OCI-LY1 (cell line): ENCODE measurements around the gene PACC1.
"Not testable (repeated sequence)": the region's sequence is repeated elsewhere in the genome, so short reads cannot be mapped to it uniquely, and the experiment has no call there.

Experiments
- H2AFZ ChIP-seq: fragments of 200-600 bp; sonication (generic), shearing (Covaris generic); 2 replicates; pipeline ENCODE4 v1.6.0; 2014; ENCODE audit warnings: antibody characterized with exemption, mild to moderate bottlenecking, low read length
- H3F3A ChIP-seq: fragments of 200-600 bp; sonication (generic), shearing (Covaris generic); 2 replicates; pipeline ENCODE4 v1.6.0; 2014; ENCODE audit warnings: mild to moderate bottlenecking, antibody characterized with exemption, low read length, moderate library complexity; ENCODE audit not compliant: insufficient read depth
- H3K27ac ChIP-seq: fragments of 200-600 bp; sonication (generic); 2 replicates; pipeline ENCODE4 v1.5.1; 2014; ENCODE audit warnings: low read length, mixed run types, mild to moderate bottlenecking, low read depth; ENCODE audit not compliant: poor library complexity, severe bottlenecking
- H3K27me3 ChIP-seq: fragments of 200-600 bp; sonication (generic); 2 replicates; pipeline ENCODE4 v1.6.0; 2014; ENCODE audit warnings: antibody characterized with exemption, mild to moderate bottlenecking, low read length, moderate library complexity; ENCODE audit not compliant: insufficient read depth
- H3K36me3 ChIP-seq: fragments of 200-600 bp; sonication (generic); 2 replicates; pipeline ENCODE4 v1.6.1; 2014; ENCODE audit warnings: mild to moderate bottlenecking, antibody characterized with exemption, low read length, moderate library complexity, mixed read lengths; ENCODE audit not compliant: insufficient read depth
- H3K4me1 ChIP-seq: fragments of 200-600 bp; sonication (generic); 2 replicates; pipeline ENCODE4 v1.5.1; 2014; ENCODE audit warnings: mild to moderate bottlenecking, low read length, moderate library complexity; ENCODE audit not compliant: insufficient read depth, severe bottlenecking
- H3K4me2 ChIP-seq: fragments of 200-600 bp; sonication (generic), shearing (Covaris generic); 2 replicates; pipeline ENCODE4 v1.6.1; 2014; ENCODE audit warnings: low read length
- H3K4me3 ChIP-seq: fragments of 200-600 bp; sonication (generic); 2 replicates; pipeline ENCODE4 v1.5.1; 2014; ENCODE audit warnings: low read length, low read depth, mild to moderate bottlenecking, mixed read lengths; ENCODE audit not compliant: poor library complexity, severe bottlenecking
- H3K79me2 ChIP-seq: fragments of 200-600 bp; shearing (Covaris generic); 2 replicates; pipeline ENCODE4 v1.6.1; 2016; ENCODE audit warnings: mixed run types, low read length, mixed read lengths; ENCODE audit not compliant: insufficient read depth
- H3K9ac ChIP-seq: fragments of 200-600 bp; sonication (generic), shearing (Covaris generic); 2 replicates; pipeline ENCODE4 v1.6.1; 2014; ENCODE audit warnings: mild to moderate bottlenecking, low read length, mixed read lengths
- H3K9me2 ChIP-seq: fragments of 200-600 bp; sonication (generic), shearing (Covaris generic); 2 replicates; pipeline ENCODE4 v1.6.1; 2014; ENCODE audit warnings: low read depth, mild to moderate bottlenecking, low read length, mixed read lengths
- H3K9me3 ChIP-seq: fragments of 200-600 bp; shearing (Covaris generic); 2 replicates; pipeline ENCODE4 v1.6.1; 2014; ENCODE audit warnings: low read length, mixed read lengths
- H4K20me1 ChIP-seq: fragments of 200-600 bp; sonication (generic), shearing (Covaris generic); 2 replicates; pipeline ENCODE4 v1.6.0; 2016; ENCODE audit warnings: mild to moderate bottlenecking, low read length; ENCODE audit not compliant: insufficient read depth
- EZH2 ChIP-seq: fragments of 200-600 bp; sonication (generic), shearing (Covaris generic); IDR thresholded peaks from 2 replicates; pipeline ENCODE4 v1.8.0; 2017; ENCODE audit warnings: borderline replicate concordance, mixed run types, mild to moderate bottlenecking, antibody characterized with exemption, low read length, moderate library complexity, mixed read lengths
- TF ChIP-seq, protein P1 (sequence below): fragments of 200-600 bp; sonication (generic), shearing (Covaris generic); IDR thresholded peaks from 2 replicates; pipeline ENCODE4 v1.5.1; 2017; ENCODE audit warnings: mild to moderate bottlenecking, antibody characterized with exemption, low read length, moderate library complexity, mixed read lengths

The PACC1 gene

GRCh38 chr1:212323066-212323465, 91.6 kb downstream of the PACC1 start:
- Histone ChIP-seq H3K9me3 (no peaks in the 10 kb centered on the region), H3K9me2 (no peaks in the 10 kb centered on the region), H3K4me2 (no peak overlapping the region), H3K9ac (no peak overlapping the region), H3F3A (no peaks in the 10 kb centered on the region), H4K20me1 (no peaks in the 10 kb centered on the region), H3K4me3 (no peak overlapping the region), H3K4me1 (no peaks in the 10 kb centered on the region), H2AFZ (no peak overlapping the region), H3K79me2 (peaks cover 22% of the 10 kb centered on the region), H3K36me3 (peaks cover 5% of the 10 kb centered on the region), H3K27me3 (no peaks in the 10 kb centered on the region), H3K27ac (no peak overlapping the region)
- TF ChIP-seq EZH2 = no peak
- TF ChIP-seq, protein P1, sequence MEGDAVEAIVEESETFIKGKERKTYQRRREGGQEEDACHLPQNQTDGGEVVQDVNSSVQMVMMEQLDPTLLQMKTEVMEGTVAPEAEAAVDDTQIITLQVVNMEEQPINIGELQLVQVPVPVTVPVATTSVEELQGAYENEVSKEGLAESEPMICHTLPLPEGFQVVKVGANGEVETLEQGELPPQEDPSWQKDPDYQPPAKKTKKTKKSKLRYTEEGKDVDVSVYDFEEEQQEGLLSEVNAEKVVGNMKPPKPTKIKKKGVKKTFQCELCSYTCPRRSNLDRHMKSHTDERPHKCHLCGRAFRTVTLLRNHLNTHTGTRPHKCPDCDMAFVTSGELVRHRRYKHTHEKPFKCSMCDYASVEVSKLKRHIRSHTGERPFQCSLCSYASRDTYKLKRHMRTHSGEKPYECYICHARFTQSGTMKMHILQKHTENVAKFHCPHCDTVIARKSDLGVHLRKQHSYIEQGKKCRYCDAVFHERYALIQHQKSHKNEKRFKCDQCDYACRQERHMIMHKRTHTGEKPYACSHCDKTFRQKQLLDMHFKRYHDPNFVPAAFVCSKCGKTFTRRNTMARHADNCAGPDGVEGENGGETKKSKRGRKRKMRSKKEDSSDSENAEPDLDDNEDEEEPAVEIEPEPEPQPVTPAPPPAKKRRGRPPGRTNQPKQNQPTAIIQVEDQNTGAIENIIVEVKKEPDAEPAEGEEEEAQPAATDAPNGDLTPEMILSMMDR = no peak

DNA sequence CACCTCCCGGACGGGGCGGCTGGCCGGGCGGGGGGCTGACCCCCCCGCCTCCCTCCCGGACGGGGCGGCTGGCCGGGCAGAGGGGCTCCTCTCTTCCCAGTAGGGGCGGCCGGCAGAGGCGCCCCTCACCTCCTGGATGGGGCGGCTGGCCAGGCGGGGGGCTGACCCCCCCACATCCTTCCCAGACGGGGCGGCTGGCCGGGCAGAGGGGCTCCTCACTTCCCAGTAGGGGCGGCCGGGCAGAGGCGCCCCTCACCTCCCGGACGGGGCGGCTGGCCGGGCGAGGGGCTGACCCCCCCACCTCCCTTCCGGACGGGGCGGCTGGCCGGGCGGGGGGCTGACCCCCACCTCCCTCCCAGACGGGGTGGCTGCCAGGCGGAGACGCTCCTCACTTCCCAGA, 93.7 kb downstream of the PACC1 start:
- H4K20me1 ChIP-seq, H3K27me3 ChIP-seq, H3K9me3 ChIP-seq: not testable (repeated sequence)

GRCh38 chr1:212317916-212318315, 96.8 kb downstream of the PACC1 start:
- H4K20me1 ChIP-seq = no peaks in the 10 kb centered on the region
- no peaks in the 10 kb centered on the region for H3K27me3 ChIP-seq
- no peak overlapping the region for H3K4me2 ChIP-seq
- no peaks in the 10 kb centered on the region for H3K4me1 ChIP-seq
- TF ChIP-seq, protein P1 = no peak
- TF ChIP-seq EZH2 = no peak
- H3K27ac ChIP-seq = no peak overlapping the region
- H3K9me3 ChIP-seq = no peaks in the 10 kb centered on the region
- H3F3A ChIP-seq = no peaks in the 10 kb centered on the region
- no peak overlapping the region for H3K9ac ChIP-seq
- peaks cover 12% of the 10 kb centered on the region for H3K36me3 ChIP-seq
- H2AFZ ChIP-seq = no peak overlapping the region
- H3K79me2 ChIP-seq = peaks cover 43% of the 10 kb centered on the region
- H3K9me2 ChIP-seq = no peaks in the 10 kb centered on the region
- H3K4me3 ChIP-seq = no peak overlapping the region

More for the DNA sequence above, 93.7 kb downstream of the PACC1 start:
- H3K4me3 ChIP-seq, H2AFZ ChIP-seq, H3K4me2 ChIP-seq, H3K9me2 ChIP-seq, H3K4me1 ChIP-seq, H3K9ac ChIP-seq, H3K27ac ChIP-seq, H3F3A ChIP-seq, H3K36me3 ChIP-seq: not testable (repeated sequence)
- peaks cover 32% of the 10 kb centered on the region for H3K79me2 ChIP-seq

- Histone ChIP-seq H3K9ac (no peak overlapping the region), H3K9me3 (no peaks in the 10 kb centered on the region), H3K4me1 (no peaks in the 10 kb centered on the region), H3K9me2 (no peaks in the 10 kb centered on the region), H3K36me3 (peaks cover 18% of the 10 kb centered on the region), H3K4me3 (no peak overlapping the region), H3K27ac (no peak overlapping the region), H3K4me2 (no peak overlapping the region), H3K27me3 (no peaks in the 10 kb centered on the region), H3K79me2 (peaks cover 60% of the 10 kb centered on the region), H2AFZ (no peak overlapping the region), H3F3A (no peaks in the 10 kb centered on the region), H4K20me1 (no peaks in the 10 kb centered on the region)
- TF ChIP-seq, protein P1 = peak; percentile 47; the same call in 1 of the 2 replicates
- no peak for TF ChIP-seq EZH2
Measured at GRCh38 chr1:212315907-212316306, 98.8 kb downstream of the PACC1 start.
